BJ (cell line): ENCODE data around the gene CHKB. TPM values are rescaled to one million over a fixed set of nuclear protein-coding genes. Genes with fewer than 3 reads are reported as not detected.

Experiments
- CTCF ChIA-PET: fragments of 350-600 bp; formaldehyde crosslinking; extraction: SDS; loops from one replicate; lab custom pipeline; 2021; ENCODE audit warnings: antibody characterized with exemption, inconsistent platforms; lab: Yijun Ruan, JAX
- POLR2A ChIA-PET: fragments of 300-600 bp; sonication (Branson Sonifier 250); formaldehyde crosslinking; extraction: SDS; loops from one replicate; lab custom pipeline; 2021; ENCODE audit warnings: antibody characterized with exemption; lab: Charles Lee
- DNase-seq: peaks from one replicate; pipeline ENCODE4 v3.0.0-alpha.2; 2011; ENCODE audit warnings: low read depth
- H3K27me3 ChIP-seq: 2 replicates; pipeline ENCODE4 v1.6.0; 2011; ENCODE audit warnings: low read length; ENCODE audit not compliant: control insufficient read depth, insufficient read depth
- H3K36me3 ChIP-seq: 2 replicates; pipeline ENCODE4 v1.5.1; 2011; ENCODE audit warnings: low read length; ENCODE audit not compliant: control insufficient read depth, insufficient read depth
- H3K4me3 ChIP-seq: 2 replicates; pipeline ENCODE4 v1.5.1; 2011; ENCODE audit warnings: low read depth, mild to moderate bottlenecking, control low read depth, low read length
- polyA plus RNA-seq: library from polyadenylated mRNA; depleted of rRNA; stranded (reverse); fragments of >200 nt; gene quantifications from 2 replicates; pipeline ENCODE4 v1.2.3, GENCODE V29; 2011
- TF ChIP-seq, protein P1 (sequence below): IDR thresholded peaks from 2 replicates; pipeline ENCODE4 v1.5.1; 2011; ENCODE audit warnings: low read depth, mild to moderate bottlenecking, control low read depth, inconsistent platforms, low read length, moderate library complexity; ENCODE audit not compliant: insufficient read depth

CHKB gene
- polyA plus RNA-seq, 1 experiment: 51.2 TPM

DNA sequence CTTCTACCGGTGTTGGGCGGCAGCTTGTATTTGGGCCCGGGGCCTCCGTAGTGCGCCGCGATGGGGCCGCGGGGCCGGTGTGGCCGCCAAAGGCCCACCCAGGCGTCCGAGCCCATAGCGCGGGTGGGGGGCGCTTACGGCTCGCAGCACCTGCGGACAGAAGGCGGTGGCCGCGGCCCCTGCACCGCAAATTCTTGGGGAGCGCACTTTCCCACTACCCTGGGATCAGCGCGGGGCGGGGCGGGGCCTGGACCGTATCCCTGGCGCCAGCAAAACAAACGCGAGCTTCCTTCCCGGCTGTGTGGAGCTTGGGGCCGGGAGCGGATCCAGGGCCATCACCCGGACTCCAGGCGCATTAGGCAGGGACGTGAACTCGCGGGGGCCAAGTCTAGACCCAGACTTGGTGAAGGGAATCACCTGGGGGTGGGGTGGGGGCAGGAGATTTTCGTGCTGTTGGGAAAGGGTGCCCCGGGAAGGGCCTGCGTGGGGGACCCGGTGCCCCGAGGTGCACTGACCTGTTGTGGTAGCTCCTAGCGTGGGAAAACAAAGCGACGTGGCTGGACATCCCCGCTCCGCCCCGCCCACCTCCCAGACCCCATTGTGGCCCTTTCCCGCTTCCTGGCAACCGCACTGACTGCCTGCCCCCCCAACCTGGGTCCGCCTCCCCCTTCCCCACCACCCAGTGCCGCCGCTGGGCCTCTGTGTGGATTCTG, 50.5 kb downstream of the CHKB start:
- no peaks in the 10 kb centered on the region for H3K27me3 ChIP-seq
- H3K36me3 ChIP-seq: no peaks in the 10 kb centered on the region
- DNase-seq: no peak
- peak overlapping the region; percentile 59 for H3K4me3 ChIP-seq
- POLR2A ChIA-PET: interaction anchor here (0.6 kb wide), 1 partner anchor 9 kb away, joined by 6 read pairs; no protein-coding TSS in a partner anchor
- CTCF ChIA-PET: interaction anchor here (1.0 to 1.3 kb wide), 3 partner anchors 9 to 89 kb away, joined by 3 to 4 read pairs (median 3); partner anchors contain the start of gene SYCE3
- TF ChIP-seq, protein P1, sequence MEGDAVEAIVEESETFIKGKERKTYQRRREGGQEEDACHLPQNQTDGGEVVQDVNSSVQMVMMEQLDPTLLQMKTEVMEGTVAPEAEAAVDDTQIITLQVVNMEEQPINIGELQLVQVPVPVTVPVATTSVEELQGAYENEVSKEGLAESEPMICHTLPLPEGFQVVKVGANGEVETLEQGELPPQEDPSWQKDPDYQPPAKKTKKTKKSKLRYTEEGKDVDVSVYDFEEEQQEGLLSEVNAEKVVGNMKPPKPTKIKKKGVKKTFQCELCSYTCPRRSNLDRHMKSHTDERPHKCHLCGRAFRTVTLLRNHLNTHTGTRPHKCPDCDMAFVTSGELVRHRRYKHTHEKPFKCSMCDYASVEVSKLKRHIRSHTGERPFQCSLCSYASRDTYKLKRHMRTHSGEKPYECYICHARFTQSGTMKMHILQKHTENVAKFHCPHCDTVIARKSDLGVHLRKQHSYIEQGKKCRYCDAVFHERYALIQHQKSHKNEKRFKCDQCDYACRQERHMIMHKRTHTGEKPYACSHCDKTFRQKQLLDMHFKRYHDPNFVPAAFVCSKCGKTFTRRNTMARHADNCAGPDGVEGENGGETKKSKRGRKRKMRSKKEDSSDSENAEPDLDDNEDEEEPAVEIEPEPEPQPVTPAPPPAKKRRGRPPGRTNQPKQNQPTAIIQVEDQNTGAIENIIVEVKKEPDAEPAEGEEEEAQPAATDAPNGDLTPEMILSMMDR: no peak

DNA sequence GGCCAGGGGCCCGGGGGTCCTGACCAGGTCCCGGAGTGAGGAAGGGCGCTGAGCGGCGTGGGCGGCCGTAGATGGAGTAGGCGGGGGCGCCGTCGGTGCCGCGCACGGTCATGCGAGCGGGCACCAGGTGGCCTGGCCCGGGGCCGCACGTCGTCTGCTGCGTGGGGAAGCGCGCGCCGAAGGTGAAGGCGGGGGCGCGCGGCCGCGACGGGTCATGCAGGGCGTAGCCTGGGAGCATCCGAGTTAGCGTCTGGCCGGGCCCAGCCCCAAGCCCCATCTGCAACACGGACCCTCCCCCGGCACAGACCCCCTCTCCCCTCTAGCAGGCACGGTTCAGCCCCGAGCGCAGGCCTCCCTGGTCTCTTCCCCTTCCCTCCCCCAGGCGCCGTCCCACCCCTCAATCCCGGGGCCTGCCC, 51.1 kb downstream of the CHKB start:
- CTCF ChIA-PET: interaction anchor here (1.0 to 1.3 kb wide), 2 partner anchors 9 to 31 kb away, joined by 3 to 4 read pairs; partner anchors contain the start of gene SYCE3
- POLR2A ChIA-PET: interaction anchor here (0.6 kb wide), 1 partner anchor 9 kb away, joined by 6 read pairs; no protein-coding TSS in a partner anchor
- DNase-seq: no peak
- Histone ChIP-seq H3K27me3 (no peaks in the 10 kb centered on the region), H3K36me3 (no peaks in the 10 kb centered on the region), H3K4me3 (peak overlapping the region; percentile 59)
- TF ChIP-seq, protein P1: no peak

DNA sequence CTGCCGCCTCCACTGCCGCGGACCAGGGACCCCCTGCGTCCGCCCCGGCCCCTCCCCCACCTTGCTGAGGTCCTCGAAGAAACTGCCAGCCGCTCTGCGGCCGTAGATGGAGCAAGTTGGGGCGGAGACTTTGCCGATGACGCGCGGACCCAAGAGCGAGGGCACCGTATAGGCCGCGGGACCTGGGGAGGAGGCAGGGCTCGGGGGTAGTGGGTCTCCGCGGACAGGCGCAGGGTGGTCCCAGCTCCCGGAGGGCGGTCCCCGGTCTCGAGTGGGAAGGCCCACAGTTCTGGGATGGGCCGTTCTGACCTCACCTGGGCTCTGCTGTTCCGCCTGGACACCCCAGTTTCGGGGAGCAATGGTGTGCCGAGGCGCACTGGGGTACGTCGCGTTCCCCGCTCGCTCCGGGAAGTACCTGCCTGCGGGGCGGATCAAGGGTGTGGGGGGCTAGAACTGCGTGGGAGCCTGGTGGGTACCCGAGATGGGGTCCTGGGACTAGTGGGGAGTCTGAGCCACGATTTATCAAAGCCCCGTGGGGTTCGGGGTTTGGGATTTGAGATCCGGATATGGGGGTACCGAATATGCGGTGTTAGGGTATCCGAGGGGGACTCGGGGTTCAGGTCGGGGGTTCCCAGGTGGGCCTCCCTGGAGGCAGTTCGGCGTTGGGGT, 51.6 kb downstream of the CHKB start:
- DNase-seq: no peak
- TF ChIP-seq, protein P1: no peak
- CTCF ChIA-PET: interaction anchor here (1.3 kb wide), 1 partner anchor 32 kb away, joined by 3 read pairs; the partner anchor contains the start of gene SYCE3
- POLR2A ChIA-PET: interaction anchor here (0.6 kb wide), 1 partner anchor 10 kb away, joined by 6 read pairs; no protein-coding TSS in a partner anchor
- peak overlapping the region; percentile 59 for H3K4me3 ChIP-seq
- no peaks in the 10 kb centered on the region for H3K27me3 ChIP-seq
- H3K36me3 ChIP-seq: no peaks in the 10 kb centered on the region

DNA sequence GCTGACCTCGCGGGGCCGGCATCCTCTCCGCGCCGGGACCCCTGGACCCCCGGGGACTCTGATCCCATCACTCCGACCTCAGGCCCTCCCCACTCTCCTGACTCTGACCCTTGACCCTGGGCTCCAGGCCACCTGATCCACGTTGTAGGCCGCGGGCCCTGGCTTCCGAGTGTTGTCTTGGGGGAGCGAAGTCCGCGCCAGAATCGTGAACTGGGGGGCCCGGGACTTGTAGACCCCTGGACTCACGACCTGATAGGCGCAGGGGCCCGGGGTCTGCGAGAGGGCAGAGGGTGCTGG, 52.1 kb downstream of the CHKB start:
- H3K36me3 ChIP-seq: no peaks in the 10 kb centered on the region
- TF ChIP-seq, protein P1: no peak
- H3K27me3 ChIP-seq: no peaks in the 10 kb centered on the region
- no peak for DNase-seq
- H3K4me3 ChIP-seq: peak overlapping the region; percentile 59
- CTCF ChIA-PET: no interaction called here
- POLR2A ChIA-PET: no interaction called here

DNA sequence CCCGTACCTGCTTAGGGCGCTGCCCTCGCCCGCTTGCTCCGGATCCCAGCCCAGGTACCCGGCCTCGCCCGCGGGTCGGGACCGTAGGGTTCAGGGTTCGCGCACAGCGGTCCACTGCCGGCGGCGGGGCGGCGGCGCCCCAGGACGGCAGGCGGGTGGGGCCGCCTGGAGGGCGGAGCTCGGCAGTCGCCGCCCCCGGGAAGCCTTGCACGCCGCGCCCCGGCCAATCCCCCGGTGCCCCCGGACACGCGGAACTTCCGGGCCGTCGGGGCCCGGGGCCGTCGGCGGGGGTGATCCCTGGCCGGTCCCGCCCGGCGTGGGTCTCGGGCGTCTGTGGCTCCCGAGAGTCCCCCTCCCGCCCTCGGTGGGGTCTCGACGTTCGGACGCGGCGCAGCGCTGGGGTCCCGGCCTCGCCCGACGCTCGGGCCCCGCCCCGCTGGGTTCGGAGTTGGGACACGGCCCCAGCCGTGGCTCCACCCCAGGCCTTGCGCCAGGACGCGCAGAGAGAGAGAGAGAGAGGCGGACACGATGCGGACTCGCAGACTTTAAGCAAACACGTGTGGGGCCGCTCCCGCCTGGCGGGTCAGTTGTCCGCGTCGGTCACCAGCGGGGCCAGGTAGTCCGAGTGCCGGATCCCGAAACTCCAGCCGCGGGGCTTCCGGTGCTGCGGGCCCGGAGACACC, 52.6 kb downstream of the CHKB start, which contains the start of gene TYMP:
TYMP (minus strand) TSS at position 116 of the 683 bp plus-strand sequence. CDS start 303 bp downstream, outside the sequence.
- no peak for DNase-seq
- ChIA-PET CTCF (interaction anchor here (0.6 to 2.0 kb wide), 4 partner anchors 33 to 205 kb away, joined by 3 to 9 read pairs (median 3); partner anchors contain the start of gene SYCE3), POLR2A (interaction anchor here (1.0 kb wide), 1 partner anchor 22 kb away, joined by 4 read pairs; the partner anchor contains the start of genes LMF2 and NCAPH2)
- no peaks in the 10 kb centered on the region for H3K27me3 ChIP-seq
- no peaks in the 10 kb centered on the region for H3K36me3 ChIP-seq
- TF ChIP-seq, protein P1: no peak
- peak within 1 kb of the TSS; percentile 59 for H3K4me3 ChIP-seq
